Hepatocyte (in vitro differentiated cells): ENCODE measurements around the gene ASXL2.

Experiments
- EZH2 ChIP-seq: fragments of 200-600 bp; sonication (generic); IDR thresholded peaks from 2 replicates; pipeline ENCODE4 v1.6.1; 2016; ENCODE audit warnings: antibody characterized with exemption, mild to moderate bottlenecking, borderline replicate concordance
- TF ChIP-seq, protein P1 (sequence below): fragments of 200-600 bp; sonication (generic); IDR thresholded peaks from 2 replicates; pipeline ENCODE4 v1.5.1; 2016; ENCODE audit warnings: antibody characterized with exemption, mild to moderate bottlenecking; ENCODE audit not compliant: poor library complexity

DNA sequence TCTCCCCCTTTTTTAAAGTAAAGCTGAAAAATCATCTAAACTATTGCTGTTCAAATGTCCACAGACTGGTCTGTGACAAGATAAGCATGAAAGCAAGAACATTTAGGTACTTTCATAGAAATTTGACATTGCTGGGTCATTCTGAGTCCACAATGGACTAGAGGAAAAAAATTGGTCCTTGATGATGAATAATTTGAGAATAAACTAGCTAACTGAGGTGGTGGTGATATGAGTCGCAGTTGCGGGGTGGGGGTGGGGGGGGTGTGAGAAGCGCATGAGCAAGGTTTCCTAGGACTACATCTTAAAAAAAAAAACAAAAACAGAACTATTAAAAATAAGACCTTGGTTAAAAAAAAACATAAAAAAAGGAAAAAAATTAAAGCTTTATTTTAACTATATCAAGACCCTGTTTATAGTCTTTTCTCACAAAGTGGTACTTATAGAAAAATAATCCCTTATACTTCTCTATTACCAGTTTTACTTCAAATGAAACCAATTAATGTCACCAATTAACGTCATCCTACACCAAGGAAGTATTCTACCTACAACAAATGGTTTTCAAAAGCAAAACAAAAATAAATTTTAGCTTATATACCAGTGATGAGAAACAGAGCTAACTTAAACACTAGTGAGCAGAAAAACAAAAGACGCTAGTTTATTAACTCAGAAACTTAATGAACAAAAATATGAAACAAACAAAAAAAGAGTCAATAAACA, 88.1 kb downstream of the ASXL2 start:
- TF ChIP-seq, protein P1, sequence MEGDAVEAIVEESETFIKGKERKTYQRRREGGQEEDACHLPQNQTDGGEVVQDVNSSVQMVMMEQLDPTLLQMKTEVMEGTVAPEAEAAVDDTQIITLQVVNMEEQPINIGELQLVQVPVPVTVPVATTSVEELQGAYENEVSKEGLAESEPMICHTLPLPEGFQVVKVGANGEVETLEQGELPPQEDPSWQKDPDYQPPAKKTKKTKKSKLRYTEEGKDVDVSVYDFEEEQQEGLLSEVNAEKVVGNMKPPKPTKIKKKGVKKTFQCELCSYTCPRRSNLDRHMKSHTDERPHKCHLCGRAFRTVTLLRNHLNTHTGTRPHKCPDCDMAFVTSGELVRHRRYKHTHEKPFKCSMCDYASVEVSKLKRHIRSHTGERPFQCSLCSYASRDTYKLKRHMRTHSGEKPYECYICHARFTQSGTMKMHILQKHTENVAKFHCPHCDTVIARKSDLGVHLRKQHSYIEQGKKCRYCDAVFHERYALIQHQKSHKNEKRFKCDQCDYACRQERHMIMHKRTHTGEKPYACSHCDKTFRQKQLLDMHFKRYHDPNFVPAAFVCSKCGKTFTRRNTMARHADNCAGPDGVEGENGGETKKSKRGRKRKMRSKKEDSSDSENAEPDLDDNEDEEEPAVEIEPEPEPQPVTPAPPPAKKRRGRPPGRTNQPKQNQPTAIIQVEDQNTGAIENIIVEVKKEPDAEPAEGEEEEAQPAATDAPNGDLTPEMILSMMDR, result no peak
- TF ChIP-seq EZH2, result no peak
